KOPT-K1 (cell line): ENCODE data around the gene MTF2.
A peak's percentile ranks its signal among the peaks of the same experiment; 100 is the strongest.
"Not testable (repeated sequence)": the region's sequence is repeated elsewhere in the genome, so short reads cannot be mapped to it uniquely, and the experiment has no call there.

Experiments used
- H3K27ac ChIP-seq: fragments of 200-600 bp; sonication (generic); 2 replicates; pipeline ENCODE4 v1.5.1; 2016; ENCODE audit warnings: antibody characterized with exemption, mild to moderate bottlenecking, low read depth, low read length; ENCODE audit not compliant: poor library complexity, severe bottlenecking
- H3K36me3 ChIP-seq: fragments of 200-600 bp; sonication (generic); 2 replicates; pipeline ENCODE4 v1.5.1; 2017; ENCODE audit warnings: antibody characterized with exemption, mild to moderate bottlenecking, low read length, moderate library complexity; ENCODE audit not compliant: insufficient read depth
- H3K9me3 ChIP-seq: fragments of 200-600 bp; sonication (generic); 2 replicates; pipeline ENCODE4 v1.5.1; 2017; ENCODE audit warnings: antibody characterized with exemption, low read length, mild to moderate bottlenecking; ENCODE audit not compliant: insufficient read depth, poor library complexity, severe bottlenecking

MTF2 gene

GRCh38 chr1:93143769-93144168, 64.7 kb downstream of the MTF2 start:
- Histone ChIP-seq H3K9me3 (no peaks in the 10 kb centered on the region), H3K36me3 (peaks cover 66% of the 10 kb centered on the region), H3K27ac (no peak overlapping the region)

GRCh38 chr1:93148001-93148400, 68.9 kb downstream of the MTF2 start:
- no peaks in the 10 kb centered on the region for H3K9me3 ChIP-seq
- H3K27ac ChIP-seq: no peak overlapping the region
- H3K36me3 ChIP-seq: peaks cover 69% of the 10 kb centered on the region

GRCh38 chr1:93150729-93151128, 71.6 kb downstream of the MTF2 start:
- Histone ChIP-seq H3K27ac (no peak overlapping the region), H3K36me3 (peaks cover 91% of the 10 kb centered on the region), H3K9me3 (no peaks in the 10 kb centered on the region)

GRCh38 chr1:93151474-93151873, 72.4 kb downstream of the MTF2 start:
- Histone ChIP-seq H3K27ac (no peak overlapping the region), H3K36me3 (peaks cover 99% of the 10 kb centered on the region), H3K9me3 (no peaks in the 10 kb centered on the region)

GRCh38 chr1:93152835-93153234, 73.8 kb downstream of the MTF2 start:
- no peak overlapping the region for H3K27ac ChIP-seq
- no peaks in the 10 kb centered on the region for H3K9me3 ChIP-seq
- H3K36me3 ChIP-seq: peaks cover 99% of the 10 kb centered on the region

- Histone ChIP-seq H3K36me3 (peaks cover 99% of the 10 kb centered on the region), H3K27ac (no peak overlapping the region), H3K9me3 (no peaks in the 10 kb centered on the region)
Measured at GRCh38 chr1:93154898-93155297, 75.8 kb downstream of the MTF2 start.

- H3K27ac ChIP-seq: no peak overlapping the region
- H3K9me3 ChIP-seq: no peaks in the 10 kb centered on the region
- H3K36me3 ChIP-seq: peaks cover 97% of the 10 kb centered on the region
Measured at GRCh38 chr1:93155335-93155734, 76.3 kb downstream of the MTF2 start.

- H3K9me3 ChIP-seq: no peaks in the 10 kb centered on the region
- peaks cover 76% of the 10 kb centered on the region for H3K36me3 ChIP-seq
- H3K27ac ChIP-seq: no peak overlapping the region
Measured at GRCh38 chr1:93159337-93159736, 80.3 kb downstream of the MTF2 start.

- Histone ChIP-seq H3K36me3 (peaks cover 53% of the 10 kb centered on the region), H3K9me3 (peaks cover 12% of the 10 kb centered on the region)
- not testable (repeated sequence) for H3K27ac ChIP-seq
Measured at GRCh38 chr1:93163314-93163713, 84.2 kb downstream of the MTF2 start.

GRCh38 chr1:93164816-93165215, 85.7 kb downstream of the MTF2 start:
- Histone ChIP-seq H3K9me3 (peaks cover 12% of the 10 kb centered on the region), H3K27ac (no peak overlapping the region), H3K36me3 (peaks cover 38% of the 10 kb centered on the region)

GRCh38 chr1:93165895-93166294, 86.8 kb downstream of the MTF2 start:
- peaks cover 33% of the 10 kb centered on the region for H3K36me3 ChIP-seq
- H3K27ac ChIP-seq: not testable (repeated sequence)
- peaks cover 12% of the 10 kb centered on the region for H3K9me3 ChIP-seq

GRCh38 chr1:93167006-93167405, 87.9 kb downstream of the MTF2 start:
- Histone ChIP-seq H3K36me3 (peaks cover 30% of the 10 kb centered on the region), H3K9me3 (peaks cover 12% of the 10 kb centered on the region), H3K27ac (no peak overlapping the region)

GRCh38 chr1:93170141-93170678, 91.1 kb downstream of the MTF2 start:
- Histone ChIP-seq H3K9me3 (peaks cover 12% of the 10 kb centered on the region), H3K27ac (peak overlapping the region; percentile 27), H3K36me3 (peaks cover 30% of the 10 kb centered on the region)

GRCh38 chr1:93171549-93172034, 92.5 kb downstream of the MTF2 start:
- peaks cover 38% of the 10 kb centered on the region for H3K36me3 ChIP-seq
- H3K27ac ChIP-seq: peak overlapping the region; percentile 27
- H3K9me3 ChIP-seq: peaks cover 11% of the 10 kb centered on the region

- Histone ChIP-seq H3K36me3 (peaks cover 36% of the 10 kb centered on the region), H3K9me3 (no peaks in the 10 kb centered on the region), H3K27ac (no peak overlapping the region)
Measured at GRCh38 chr1:93172778-93173177, 93.7 kb downstream of the MTF2 start.

GRCh38 chr1:93174638-93175037, 95.6 kb downstream of the MTF2 start:
- H3K27ac ChIP-seq: not testable (repeated sequence)
- H3K36me3 ChIP-seq: peaks cover 36% of the 10 kb centered on the region

More at GRCh38 chr1:93174638-93175037, 95.6 kb downstream of the MTF2 start:
- not testable (repeated sequence) for H3K9me3 ChIP-seq
